ENCODE data around the gene MAMDC2.
"Not testable (repeated sequence)": the region's sequence is repeated elsewhere in the genome, so short reads cannot be mapped to it uniquely, and the experiment has no call there.

MAMDC2 gene

DNA sequence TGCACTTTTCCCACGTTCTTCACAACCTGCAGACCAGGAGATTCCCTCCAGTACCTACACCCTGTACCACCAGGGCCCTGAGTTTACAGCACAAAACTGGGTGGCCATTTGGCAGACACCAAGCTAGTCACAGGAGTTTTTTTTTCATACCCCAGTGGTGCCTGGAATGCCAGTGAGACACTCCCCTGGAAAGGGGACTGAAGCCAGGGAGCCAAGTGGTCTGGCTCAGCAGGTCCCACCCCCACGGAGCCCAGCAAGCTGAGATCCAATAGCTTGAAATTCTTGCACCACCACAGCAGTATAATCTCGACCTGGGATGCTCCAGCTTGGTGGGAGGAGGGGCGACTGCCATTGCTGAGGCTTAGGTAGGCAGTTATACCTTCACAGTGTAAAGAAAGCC, 188.8 kb downstream of the MAMDC2 start:
- no peak overlapping the region for H3K27ac ChIP-seq (replicated peaks; ENCODE audit: low read length)
- H3K14ac ChIP-seq (ENCODE audit: low read length), result no peak overlapping the region
- H4K8ac ChIP-seq (ENCODE audit: low read depth, low read length), result no peak overlapping the region
- H2AK5ac ChIP-seq (ENCODE audit: low read depth, low read length), result no peak overlapping the region
- no peak for DNase-seq (ENCODE audit: low spot score)
- H2AFZ ChIP-seq (ENCODE audit: low read length), result no peak overlapping the region
- no peak overlapping the region for H3K4me2 ChIP-seq (ENCODE audit: insufficient read depth, low read length, poor library complexity, severe bottlenecking)
- no peak overlapping the region for H4K91ac ChIP-seq (ENCODE audit: low read depth, low read length, poor library complexity)
- no peaks in the 10 kb centered on the region for H3K9me3 ChIP-seq (replicated peaks in 1 of 2; ENCODE audit: control insufficient read depth in 2 of 2, insufficient read depth in 1 of 2, low read depth in 1 of 2, low read length in 2 of 2)
- no peak overlapping the region for H3K23ac ChIP-seq (ENCODE audit: low read depth, low read length, poor library complexity)
- no peak overlapping the region for H3K4ac ChIP-seq (ENCODE audit: low read length)
- no peak overlapping the region for H2BK5ac ChIP-seq (ENCODE audit: low read length)
- no peaks in the 10 kb centered on the region for H3K36me3 ChIP-seq (replicated peaks in 1 of 2; ENCODE audit: control insufficient read depth in 2 of 2, insufficient read depth in 2 of 2, low read length in 2 of 2)
- no peaks in the 10 kb centered on the region for H3K79me1 ChIP-seq (ENCODE audit: low read depth, low read length)
- no peak overlapping the region for H2BK120ac ChIP-seq (ENCODE audit: low read depth, low read length)
- no peak overlapping the region for H3K18ac ChIP-seq (ENCODE audit: low read length)
- H2BK12ac ChIP-seq (ENCODE audit: low read length), result no peak overlapping the region
- H3K4me1 ChIP-seq (ENCODE audit: control insufficient read depth in 2 of 2, insufficient read depth in 1 of 2, low read depth in 1 of 2, low read length in 2 of 2), result peaks cover 0 to 1% of the 10 kb centered on the region in 2 donors
- no peak overlapping the region for H3K9ac ChIP-seq (ENCODE audit: low read depth, low read length, poor library complexity)
- H3K4me3 ChIP-seq (ENCODE audit: low read length in 2 of 2), result no peak overlapping the region
- WGBS, 2 donors (ENCODE audit: extremely low coverage in 2 of 2, insufficient read length in 2 of 2, insufficient replicate concordance in 1 of 2), result no CpG with 5 or more reads among the region's 4 CpGs
- no peaks in the 10 kb centered on the region for H3K27me3 ChIP-seq (ENCODE audit: control insufficient read depth in 3 of 3, insufficient read depth in 3 of 3, low read depth in 1 of 3, low read length in 3 of 3)
- H2BK15ac ChIP-seq (ENCODE audit: low read length), result no peak overlapping the region

DNA sequence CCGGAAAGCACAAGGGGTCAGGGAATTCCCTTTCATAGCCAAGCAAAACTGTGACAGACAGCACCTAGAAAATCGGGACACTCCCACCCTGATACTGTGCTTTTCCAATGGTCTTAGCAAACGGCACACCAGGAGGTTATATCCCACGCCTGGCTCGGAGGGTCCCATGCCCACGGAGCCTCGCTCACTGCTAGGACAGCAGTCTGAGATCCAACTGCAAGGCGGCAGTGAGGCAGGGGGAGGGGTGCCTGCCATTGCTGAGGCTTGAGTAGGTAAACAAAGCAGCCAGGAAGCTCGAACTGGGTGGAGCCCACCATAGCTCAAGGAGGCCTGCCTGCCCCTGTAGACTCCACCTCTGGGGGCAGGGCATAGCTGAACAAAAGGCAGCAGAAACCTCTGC, 190.6 kb downstream of the MAMDC2 start:
- H3K4me1 ChIP-seq (ENCODE audit: control insufficient read depth in 2 of 2, insufficient read depth in 1 of 2, low read depth in 1 of 2, low read length in 2 of 2); H3K9me3 ChIP-seq (replicated peaks in 1 of 2; ENCODE audit: control insufficient read depth in 2 of 2, insufficient read depth in 1 of 2, low read depth in 1 of 2, low read length in 2 of 2); H3K27ac ChIP-seq (replicated peaks; ENCODE audit: low read length); H3K4me3 ChIP-seq (ENCODE audit: low read length in 2 of 2); H4K91ac ChIP-seq (ENCODE audit: low read depth, low read length, poor library complexity); H4K8ac ChIP-seq (ENCODE audit: low read depth, low read length); H2BK15ac ChIP-seq (ENCODE audit: low read length); H3K18ac ChIP-seq (ENCODE audit: low read length); H3K36me3 ChIP-seq (replicated peaks in 1 of 2; ENCODE audit: control insufficient read depth in 2 of 2, insufficient read depth in 2 of 2, low read length in 2 of 2); H2BK12ac ChIP-seq (ENCODE audit: low read length); H3K23ac ChIP-seq (ENCODE audit: low read depth, low read length, poor library complexity); H2BK5ac ChIP-seq (ENCODE audit: low read length); H3K79me1 ChIP-seq (ENCODE audit: low read depth, low read length); H2AK5ac ChIP-seq (ENCODE audit: low read depth, low read length); H3K27me3 ChIP-seq (ENCODE audit: control insufficient read depth in 3 of 3, insufficient read depth in 3 of 3, low read depth in 1 of 3, low read length in 3 of 3); H2AFZ ChIP-seq (ENCODE audit: low read length); DNase-seq (ENCODE audit: low spot score); H3K4ac ChIP-seq (ENCODE audit: low read length); H3K9ac ChIP-seq (ENCODE audit: low read depth, low read length, poor library complexity); H3K14ac ChIP-seq (ENCODE audit: low read length); H2BK120ac ChIP-seq (ENCODE audit: low read depth, low read length); H3K4me2 ChIP-seq (ENCODE audit: insufficient read depth, low read length, poor library complexity, severe bottlenecking): not testable (repeated sequence)
- no CpG with 5 or more reads among the region's 9 CpGs for WGBS, 2 donors (ENCODE audit: extremely low coverage in 2 of 2, insufficient read length in 2 of 2, insufficient replicate concordance in 1 of 2)

DNA sequence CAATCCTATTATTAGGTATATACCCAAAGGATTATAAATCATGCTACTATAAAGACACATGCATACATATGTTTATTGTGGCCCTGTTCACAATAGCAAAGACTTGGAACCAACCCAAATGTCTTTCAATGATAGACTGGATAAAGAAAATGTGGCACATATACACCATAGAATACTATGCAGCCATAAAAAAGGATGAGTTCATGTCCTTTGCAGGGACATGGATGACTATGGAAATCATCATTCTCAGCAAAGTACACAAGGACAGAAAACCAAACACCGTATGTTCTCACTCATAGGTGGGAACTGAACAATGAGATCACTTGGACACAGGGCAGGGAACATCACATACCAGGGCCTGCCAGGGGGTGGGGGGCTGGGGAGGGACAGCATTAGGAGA, 202.3 kb downstream of the MAMDC2 start:
- not testable (repeated sequence) for H2BK12ac ChIP-seq (ENCODE audit: low read length); H3K4ac ChIP-seq (ENCODE audit: low read length); H2BK15ac ChIP-seq (ENCODE audit: low read length); H3K14ac ChIP-seq (ENCODE audit: low read length); H2AFZ ChIP-seq (ENCODE audit: low read length); H3K4me1 ChIP-seq (ENCODE audit: control insufficient read depth in 2 of 2, insufficient read depth in 1 of 2, low read depth in 1 of 2, low read length in 2 of 2); H3K27me3 ChIP-seq (ENCODE audit: control insufficient read depth in 3 of 3, insufficient read depth in 3 of 3, low read depth in 1 of 3, low read length in 3 of 3); H4K8ac ChIP-seq (ENCODE audit: low read depth, low read length); H3K79me1 ChIP-seq (ENCODE audit: low read depth, low read length); H3K4me2 ChIP-seq (ENCODE audit: insufficient read depth, low read length, poor library complexity, severe bottlenecking); H2BK120ac ChIP-seq (ENCODE audit: low read depth, low read length); H3K36me3 ChIP-seq (replicated peaks in 1 of 2; ENCODE audit: control insufficient read depth in 2 of 2, insufficient read depth in 2 of 2, low read length in 2 of 2); H3K18ac ChIP-seq (ENCODE audit: low read length); H3K9ac ChIP-seq (ENCODE audit: low read depth, low read length, poor library complexity); H3K9me3 ChIP-seq (replicated peaks in 1 of 2; ENCODE audit: control insufficient read depth in 2 of 2, insufficient read depth in 1 of 2, low read depth in 1 of 2, low read length in 2 of 2); H2AK5ac ChIP-seq (ENCODE audit: low read depth, low read length); H3K27ac ChIP-seq (replicated peaks; ENCODE audit: low read length); H3K23ac ChIP-seq (ENCODE audit: low read depth, low read length, poor library complexity); H3K4me3 ChIP-seq (ENCODE audit: low read length in 2 of 2); DNase-seq (ENCODE audit: low spot score); H4K91ac ChIP-seq (ENCODE audit: low read depth, low read length, poor library complexity); H2BK5ac ChIP-seq (ENCODE audit: low read length)
- no CpG with 5 or more reads among the region's 1 CpG for WGBS, 2 donors (ENCODE audit: extremely low coverage in 2 of 2, insufficient read length in 2 of 2, insufficient replicate concordance in 1 of 2)

DNA sequence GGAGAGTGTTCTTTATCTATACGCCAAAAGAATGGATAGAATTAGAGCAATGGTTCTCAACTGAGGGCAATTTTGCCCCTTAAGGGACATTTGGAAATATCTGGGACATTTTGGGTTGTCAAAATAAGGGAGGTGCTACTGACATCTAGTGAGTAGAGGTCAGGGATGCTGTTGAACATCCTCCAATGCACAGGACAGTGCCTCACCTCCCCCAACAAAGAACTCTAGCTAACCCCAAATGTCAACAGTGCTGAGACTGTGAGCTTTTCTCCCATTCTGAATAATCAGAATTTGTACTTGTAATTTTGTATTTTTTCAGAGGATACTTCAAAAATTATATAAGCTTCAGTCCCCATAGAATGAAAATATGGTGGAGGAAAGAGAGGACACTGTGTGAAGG, 206.6 kb downstream of the MAMDC2 start:
- no peak for DNase-seq (ENCODE audit: low spot score)
- H2AFZ ChIP-seq (ENCODE audit: low read length), result no peak overlapping the region
- no peak overlapping the region for H2BK15ac ChIP-seq (ENCODE audit: low read length)
- H3K4me2 ChIP-seq (ENCODE audit: insufficient read depth, low read length, poor library complexity, severe bottlenecking), result no peak overlapping the region
- no peak overlapping the region for H3K9ac ChIP-seq (ENCODE audit: low read depth, low read length, poor library complexity)
- H2BK12ac ChIP-seq (ENCODE audit: low read length), result no peak overlapping the region
- no peaks in the 10 kb centered on the region for H3K9me3 ChIP-seq (replicated peaks in 1 of 2; ENCODE audit: control insufficient read depth in 2 of 2, insufficient read depth in 1 of 2, low read depth in 1 of 2, low read length in 2 of 2)
- no CpG with 5 or more reads among the region's 1 CpG for WGBS, 2 donors (ENCODE audit: extremely low coverage in 2 of 2, insufficient read length in 2 of 2, insufficient replicate concordance in 1 of 2)
- H3K14ac ChIP-seq (ENCODE audit: low read length), result no peak overlapping the region
- no peak overlapping the region for H3K18ac ChIP-seq (ENCODE audit: low read length)
- no peak overlapping the region for H3K4me3 ChIP-seq (ENCODE audit: low read length in 2 of 2)
- peaks cover 0 to 7% of the 10 kb centered on the region in 2 donors for H3K4me1 ChIP-seq (ENCODE audit: control insufficient read depth in 2 of 2, insufficient read depth in 1 of 2, low read depth in 1 of 2, low read length in 2 of 2)
- no peak overlapping the region for H2BK5ac ChIP-seq (ENCODE audit: low read length)
- H2AK5ac ChIP-seq (ENCODE audit: low read depth, low read length), result no peak overlapping the region
- H3K4ac ChIP-seq (ENCODE audit: low read length), result no peak overlapping the region
- no peaks in the 10 kb centered on the region for H3K79me1 ChIP-seq (ENCODE audit: low read depth, low read length)
- H3K36me3 ChIP-seq (replicated peaks in 1 of 2; ENCODE audit: control insufficient read depth in 2 of 2, insufficient read depth in 2 of 2, low read length in 2 of 2), result no peaks in the 10 kb centered on the region
- no peak overlapping the region for H3K23ac ChIP-seq (ENCODE audit: low read depth, low read length, poor library complexity)
- no peak overlapping the region for H3K27ac ChIP-seq (replicated peaks; ENCODE audit: low read length)
- H2BK120ac ChIP-seq (ENCODE audit: low read depth, low read length), result no peak overlapping the region
- H4K91ac ChIP-seq (ENCODE audit: low read depth, low read length, poor library complexity), result no peak overlapping the region
- H4K8ac ChIP-seq (ENCODE audit: low read depth, low read length), result no peak overlapping the region
- no peaks in the 10 kb centered on the region for H3K27me3 ChIP-seq (ENCODE audit: control insufficient read depth in 3 of 3, insufficient read depth in 3 of 3, low read depth in 1 of 3, low read length in 3 of 3)
